Progenitor cell of endocrine pancreas (in vitro differentiated cells): ENCODE results near the gene GMDS. TPM values are rescaled to one million over a fixed set of nuclear protein-coding genes. Genes with fewer than 3 reads are reported as not detected.

Experiments used
- DNase-seq: peaks from one replicate; pipeline ENCODE4 v3.0.0; 2021; ENCODE audit warnings: low spot score; ENCODE audit not compliant: unreplicated experiment
- H3K27ac Mint-ChIP-seq: 2 replicates; pipeline ENCODE4 v1.8.0; 2021; ENCODE audit warnings: mild to moderate bottlenecking, moderate library complexity, mixed read lengths
- H3K27me3 Mint-ChIP-seq: 2 replicates; pipeline ENCODE4 v1.8.0; 2021; ENCODE audit warnings: mixed read lengths
- H3K36me3 Mint-ChIP-seq: 2 replicates; pipeline ENCODE4 v1.8.0; 2022; ENCODE audit warnings: mixed read lengths; ENCODE audit not compliant: insufficient read depth
- H3K4me1 Mint-ChIP-seq: 2 replicates; pipeline ENCODE4 v1.8.0; 2021; ENCODE audit warnings: low read depth, mixed read lengths
- H3K4me3 Mint-ChIP-seq: 2 replicates; pipeline ENCODE4 v1.8.0; 2021; ENCODE audit warnings: low read depth, mild to moderate bottlenecking, moderate library complexity, mixed read lengths
- H3K9me3 Mint-ChIP-seq: 2 replicates; pipeline ENCODE4 v1.8.0; 2021; ENCODE audit warnings: low read depth, mixed read lengths
- total RNA-seq: library from RNA; stranded (reverse); gene quantifications from 2 replicates; pipeline ENCODE4 v1.2.1, GENCODE V29; 2021
- TF ChIP-seq, protein P1 (sequence below): fragments of 200-600 bp; sonication (generic); IDR thresholded peaks from one replicate; pipeline ENCODE4 v1.5.0; 2021; ENCODE audit warnings: antibody characterized with exemption, mild to moderate bottlenecking; ENCODE audit not compliant: unreplicated experiment

The GMDS gene
- total RNA-seq, 1 donor from 2014 or later = 17.2 TPM

DNA sequence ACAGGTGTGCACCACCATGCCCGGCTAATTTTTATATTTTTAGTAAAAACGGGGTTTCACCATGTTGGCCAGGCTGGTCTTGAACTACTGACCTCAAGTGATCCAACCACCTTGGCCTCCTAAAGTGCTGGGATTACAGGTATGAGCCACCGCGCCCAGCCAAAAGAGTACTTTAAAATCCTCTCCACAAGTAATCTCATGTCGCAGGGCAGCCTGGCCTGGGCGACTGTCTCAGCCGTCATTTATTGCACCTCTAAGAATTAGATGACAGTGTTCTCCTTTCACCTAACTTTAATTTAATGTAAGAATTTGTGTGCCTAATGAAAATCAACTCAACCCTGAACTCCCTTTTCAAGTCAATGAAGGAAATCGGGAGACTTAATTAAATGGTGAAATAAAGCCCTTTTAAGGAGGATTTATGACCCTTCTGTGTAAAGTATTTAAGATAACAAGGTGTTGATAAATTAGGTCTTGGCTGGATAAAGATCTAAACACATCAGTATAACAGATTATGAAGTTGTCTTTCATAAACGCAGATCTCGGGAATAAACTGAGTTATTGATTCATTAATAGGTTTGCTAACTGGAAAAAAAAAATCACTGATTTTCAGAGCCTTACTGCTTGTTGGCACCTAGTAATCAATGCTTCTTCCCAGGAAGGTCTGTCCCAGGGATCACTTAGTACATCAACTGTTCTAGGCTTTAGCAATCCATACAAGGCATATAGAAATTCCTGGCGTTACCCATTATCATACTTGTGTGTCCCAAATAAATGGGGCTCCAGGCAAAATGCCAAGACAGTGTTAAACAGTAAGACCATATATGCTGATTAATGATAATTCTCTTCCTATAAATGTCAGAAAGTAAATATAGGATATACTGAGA, 209.3 kb downstream of the GMDS start:
- peaks cover 8% of the 10 kb centered on the region for H3K4me1 Mint-ChIP-seq
- H3K27ac Mint-ChIP-seq = no peak overlapping the region
- TF ChIP-seq, protein P1, sequence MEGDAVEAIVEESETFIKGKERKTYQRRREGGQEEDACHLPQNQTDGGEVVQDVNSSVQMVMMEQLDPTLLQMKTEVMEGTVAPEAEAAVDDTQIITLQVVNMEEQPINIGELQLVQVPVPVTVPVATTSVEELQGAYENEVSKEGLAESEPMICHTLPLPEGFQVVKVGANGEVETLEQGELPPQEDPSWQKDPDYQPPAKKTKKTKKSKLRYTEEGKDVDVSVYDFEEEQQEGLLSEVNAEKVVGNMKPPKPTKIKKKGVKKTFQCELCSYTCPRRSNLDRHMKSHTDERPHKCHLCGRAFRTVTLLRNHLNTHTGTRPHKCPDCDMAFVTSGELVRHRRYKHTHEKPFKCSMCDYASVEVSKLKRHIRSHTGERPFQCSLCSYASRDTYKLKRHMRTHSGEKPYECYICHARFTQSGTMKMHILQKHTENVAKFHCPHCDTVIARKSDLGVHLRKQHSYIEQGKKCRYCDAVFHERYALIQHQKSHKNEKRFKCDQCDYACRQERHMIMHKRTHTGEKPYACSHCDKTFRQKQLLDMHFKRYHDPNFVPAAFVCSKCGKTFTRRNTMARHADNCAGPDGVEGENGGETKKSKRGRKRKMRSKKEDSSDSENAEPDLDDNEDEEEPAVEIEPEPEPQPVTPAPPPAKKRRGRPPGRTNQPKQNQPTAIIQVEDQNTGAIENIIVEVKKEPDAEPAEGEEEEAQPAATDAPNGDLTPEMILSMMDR = no peak
- no peaks in the 10 kb centered on the region for H3K36me3 Mint-ChIP-seq
- peaks cover 25% of the 10 kb centered on the region for H3K27me3 Mint-ChIP-seq
- no peak for DNase-seq
- no peaks in the 10 kb centered on the region for H3K9me3 Mint-ChIP-seq
- no peak overlapping the region for H3K4me3 Mint-ChIP-seq

DNA sequence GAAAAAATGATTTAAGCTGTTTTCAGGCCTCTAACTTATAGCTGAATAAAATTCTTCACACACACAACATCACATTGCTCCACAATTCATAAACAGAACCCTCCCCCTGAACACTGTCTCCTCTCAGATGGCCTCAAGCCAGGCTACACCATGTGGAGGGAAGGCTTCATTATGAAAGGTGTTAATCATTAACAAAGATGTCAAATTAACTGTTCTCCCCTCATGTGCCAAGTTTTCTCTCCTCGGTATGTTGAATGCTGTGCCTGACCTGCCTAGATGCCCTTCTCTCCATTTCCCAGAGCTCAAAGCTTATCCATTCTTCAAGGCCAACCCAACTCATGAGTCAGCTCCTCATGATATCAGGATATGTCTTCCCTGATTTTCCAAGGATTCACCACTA, 210.4 kb downstream of the GMDS start:
- no peak overlapping the region for H3K27ac Mint-ChIP-seq

GRCh38 chr6:2034256-2034655, 211.1 kb downstream of the GMDS start:
- Mint-ChIP-seq H3K27me3 (peaks cover 21% of the 10 kb centered on the region), H3K9me3 (no peaks in the 10 kb centered on the region), H3K4me3 (no peak overlapping the region), H3K4me1 (peaks cover 8% of the 10 kb centered on the region), H3K36me3 (no peaks in the 10 kb centered on the region), H3K27ac (no peak overlapping the region)
- DNase-seq = no peak
- TF ChIP-seq, protein P1 = no peak

More for the DNA sequence above, 210.4 kb downstream of the GMDS start:
- Mint-ChIP-seq H3K27me3 (peaks cover 21% of the 10 kb centered on the region), H3K36me3 (no peaks in the 10 kb centered on the region), H3K9me3 (no peaks in the 10 kb centered on the region), H3K4me3 (no peak overlapping the region), H3K4me1 (peaks cover 8% of the 10 kb centered on the region)
- TF ChIP-seq, protein P1 = no peak
- DNase-seq = no peak

DNA sequence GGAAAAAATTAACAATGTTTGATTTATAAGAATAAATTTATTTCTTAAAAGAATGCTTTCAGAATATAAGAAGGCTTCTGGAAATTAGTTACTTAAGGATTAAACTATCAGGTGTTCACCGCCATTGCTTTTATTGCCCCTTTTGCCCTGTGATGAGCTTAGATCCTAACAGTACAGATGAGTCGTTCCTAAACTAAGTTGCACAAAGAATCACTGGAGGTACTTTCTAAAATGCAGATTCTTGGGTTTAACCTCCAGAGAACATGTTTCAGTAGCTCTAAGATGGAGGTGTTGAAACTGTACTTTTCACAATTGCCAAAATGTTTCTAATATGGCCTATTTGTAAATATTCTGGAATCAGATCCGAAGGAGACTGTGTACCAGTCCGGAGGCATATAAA, 211.9 kb downstream of the GMDS start:
- Mint-ChIP-seq H3K9me3 (no peaks in the 10 kb centered on the region), H3K27me3 (peaks cover 22% of the 10 kb centered on the region), H3K36me3 (no peaks in the 10 kb centered on the region), H3K4me3 (no peak overlapping the region), H3K27ac (no peak overlapping the region), H3K4me1 (peaks cover 8% of the 10 kb centered on the region)
- DNase-seq = no peak
- TF ChIP-seq, protein P1 = no peak

- no peak overlapping the region for H3K27ac Mint-ChIP-seq
- H3K4me1 Mint-ChIP-seq = peaks cover 5% of the 10 kb centered on the region
- H3K27me3 Mint-ChIP-seq = peaks cover 13% of the 10 kb centered on the region
- no peaks in the 10 kb centered on the region for H3K9me3 Mint-ChIP-seq
- H3K4me3 Mint-ChIP-seq = no peak overlapping the region
- TF ChIP-seq, protein P1 = no peak
- no peaks in the 10 kb centered on the region for H3K36me3 Mint-ChIP-seq
- DNase-seq = no peak
Observed at GRCh38 chr6:2030682-2031244, 214.6 kb downstream of the GMDS start.
